GM21447 (cell line): ENCODE measurements around the gene PCAT7.

Source experiments
- ATAC-seq: cut with Tn5 transposase; IDR thresholded peaks from one replicate; pipeline ENCODE4 v1.9.1; 2021; ENCODE audit not compliant: unreplicated experiment

The PCAT7 gene

DNA sequence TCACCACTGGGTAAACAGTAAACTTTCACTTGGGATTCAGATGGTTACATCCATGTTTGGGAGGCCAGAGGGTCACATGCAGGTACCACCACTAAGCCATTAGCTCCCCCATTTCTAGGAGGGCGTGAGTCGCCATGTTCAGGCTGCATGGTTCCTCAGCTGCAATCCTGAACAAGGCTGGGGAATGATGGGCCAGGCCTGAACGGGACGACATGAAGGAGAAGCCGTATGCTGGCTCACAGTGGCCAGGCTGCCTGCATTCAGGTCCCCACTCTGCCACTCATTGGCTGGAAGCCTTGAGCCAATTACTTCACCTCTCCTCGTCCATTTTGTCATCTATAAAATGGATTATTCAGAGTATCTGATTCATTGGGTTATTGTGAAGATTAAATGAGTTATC lies 47.8 kb downstream of the PCAT7 start:
- no peak for ATAC-seq

DNA sequence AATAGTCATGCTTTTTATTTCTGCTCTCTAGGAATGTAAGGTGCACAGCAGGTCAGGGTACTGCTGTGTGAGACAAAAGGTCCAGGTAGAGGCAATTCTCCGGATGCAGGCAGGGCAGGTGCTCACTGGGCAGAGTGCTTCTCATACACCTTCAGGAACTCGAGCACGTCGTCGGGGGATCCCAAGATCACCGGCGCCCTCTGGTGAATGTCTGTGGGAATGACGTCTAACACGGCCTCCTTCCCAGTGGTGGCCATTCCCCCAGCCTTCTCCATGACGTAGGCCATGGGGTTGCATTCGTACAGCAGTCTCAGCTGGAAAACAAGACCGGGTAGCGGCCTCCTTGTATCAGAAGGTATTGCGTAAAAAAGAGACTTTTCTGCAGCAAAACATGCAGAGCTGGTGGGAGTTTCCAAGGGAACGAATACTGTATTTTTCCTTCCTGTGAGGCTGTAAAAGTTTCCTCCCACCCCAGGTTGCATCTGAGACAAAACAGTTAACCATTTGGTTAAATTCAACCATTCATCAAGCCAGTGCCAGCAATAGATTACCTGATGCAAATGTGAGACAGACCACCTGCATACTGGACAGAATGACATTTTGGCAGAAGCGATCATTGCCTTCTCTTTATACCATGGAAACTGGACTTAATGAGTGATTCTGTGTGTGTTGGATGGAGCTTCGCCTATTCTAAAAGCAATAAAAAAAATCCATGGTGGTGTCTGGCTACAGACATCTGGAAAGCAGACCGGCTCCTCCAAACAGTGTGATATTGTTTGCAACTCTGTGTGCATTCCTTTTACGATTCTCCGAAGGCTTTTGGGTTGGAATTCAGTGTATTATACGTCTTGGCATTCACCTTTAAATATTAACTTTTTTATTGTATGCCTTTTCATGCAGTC lies 48.6 kb downstream of the PCAT7 start:
- peak; percentile 63 for ATAC-seq

DNA sequence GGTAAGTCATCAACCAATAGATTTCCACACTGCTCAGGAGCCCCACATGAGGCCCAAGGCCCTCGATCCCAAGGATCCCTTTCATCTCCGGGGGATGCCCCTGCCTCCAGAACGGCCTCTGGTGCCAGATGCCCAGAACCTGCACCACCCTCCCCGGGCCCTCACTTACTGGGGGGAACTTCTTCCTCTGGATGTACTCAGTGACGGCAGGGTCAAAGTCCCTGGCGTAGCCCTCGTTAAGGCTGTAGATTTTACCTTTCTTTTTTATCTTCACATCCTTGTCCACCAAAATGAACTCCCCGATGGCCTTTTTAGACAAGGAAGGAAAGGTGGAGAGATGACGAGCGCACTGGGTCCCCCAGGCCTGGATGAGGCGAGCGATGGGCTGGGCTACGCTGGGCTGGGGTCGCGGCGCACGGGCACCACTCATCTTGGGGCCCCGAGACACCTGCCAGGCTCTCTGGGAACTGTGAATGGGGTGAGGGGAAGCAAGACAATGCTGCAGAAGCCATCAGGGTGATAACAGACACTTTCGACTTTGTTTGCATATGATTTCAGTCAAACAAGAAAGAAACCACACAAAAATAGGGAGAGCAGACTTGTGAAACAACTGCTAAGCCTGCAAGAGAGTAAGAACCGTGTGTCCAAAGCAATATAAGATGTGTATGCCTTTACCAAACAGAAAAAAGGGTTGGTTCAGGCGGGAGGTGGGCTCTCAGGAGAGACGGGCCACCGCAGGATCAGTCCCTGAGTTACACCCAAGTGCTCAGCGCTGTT lies 52.0 kb downstream of the PCAT7 start:
- ATAC-seq, result no peak

DNA sequence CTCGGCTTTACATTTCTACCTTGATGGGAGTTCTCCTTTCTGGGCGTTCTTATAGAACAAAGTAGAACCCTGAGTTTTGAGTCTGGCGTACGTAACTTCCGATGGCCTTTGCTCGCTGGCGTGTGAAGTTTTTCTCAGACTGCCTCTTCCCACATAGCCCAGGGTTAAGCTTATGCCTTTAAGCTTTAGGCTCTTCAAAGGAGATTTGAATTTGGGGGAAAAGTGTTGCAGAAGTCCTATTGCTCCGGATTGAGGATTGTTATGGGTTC lies 52.5 kb downstream of the PCAT7 start:
- no peak for ATAC-seq

DNA sequence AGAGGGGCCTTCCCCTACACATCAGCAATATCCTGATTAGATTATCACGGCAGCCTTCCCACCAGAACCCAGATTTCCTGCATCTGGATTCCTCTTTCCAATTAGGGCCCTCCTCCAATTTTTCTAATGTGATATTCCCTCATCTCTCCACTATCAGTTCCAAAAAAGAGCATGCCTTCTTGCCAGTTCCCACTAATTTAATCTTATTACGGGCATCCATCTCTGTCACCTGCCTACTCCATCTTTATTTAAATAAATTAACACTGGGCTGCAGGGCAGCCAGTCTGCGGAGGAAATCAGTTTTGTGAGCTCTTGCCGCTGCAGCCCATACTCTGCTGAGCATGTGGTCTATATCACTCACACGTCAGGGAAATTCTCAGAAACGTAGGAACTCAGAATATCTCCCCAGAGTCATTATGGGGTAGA lies 55.3 kb downstream of the PCAT7 start:
- no peak for ATAC-seq

- ATAC-seq, result no peak
Observed at GRCh38 chr9:94611638-94612068, 56.8 kb downstream of the PCAT7 start.

GRCh38 chr9:94612071-94612470 lies 57.2 kb downstream of the PCAT7 start:
- no peak for ATAC-seq

DNA sequence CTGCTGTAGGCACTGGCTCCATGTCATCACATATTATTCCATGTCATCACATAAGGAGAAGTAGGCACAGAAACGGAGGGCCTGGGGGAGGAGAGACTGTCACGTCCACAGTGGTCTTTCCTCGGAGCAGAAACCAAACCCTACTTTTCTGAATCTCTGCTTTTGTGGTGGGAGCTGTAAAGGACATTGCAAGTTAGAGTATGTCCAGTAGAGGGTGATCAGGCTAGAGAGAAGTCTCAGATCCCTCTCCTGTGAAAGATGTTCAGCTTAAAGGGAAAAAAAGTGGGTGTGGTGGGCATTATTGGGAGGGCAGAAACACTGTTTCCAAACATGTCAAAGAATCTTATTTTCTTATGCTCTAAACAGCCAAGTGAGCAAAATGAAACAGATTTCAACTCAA lies 58.1 kb downstream of the PCAT7 start:
- ATAC-seq, result no peak

- ATAC-seq, result no peak
Observed at GRCh38 chr9:94619026-94619425, 64.1 kb downstream of the PCAT7 start.
